Lung (tissue), 12 donors: ENCODE data around the gene USP47. TPM values are rescaled to one million over a fixed set of nuclear protein-coding genes. Genes with fewer than 3 reads are reported as not detected.

Source experiments
- ATAC-seq: fragments of 200-7000 bp; cut with Tn5 transposase; one replicate; pipeline ENCODE4 v1.9.1; 2020; ENCODE audit warnings: moderate number of reproducible peaks; ENCODE audit not compliant: insufficient read depth, low FRiP score
- DNase-seq, 3 donors: peaks; one replicate each; pipeline ENCODE4 v3.0.0-alpha.2; 2013 to 2017
- H3K27ac ChIP-seq, 2 donors: one replicate each; pipeline ENCODE4 v1.5.1; 2013; ENCODE audit warnings: mild to moderate bottlenecking in 2 of 2, moderate library complexity in 2 of 2, control low read depth in 1 of 2, inconsistent platforms in 1 of 2, low read depth in 1 of 2, low read length in 1 of 2
- H3K27me3 ChIP-seq, 3 donors: one replicate each; pipeline ENCODE4 v1.5.1; 2013; ENCODE audit warnings: low read length in 2 of 3; ENCODE audit not compliant: control insufficient read depth in 3 of 3, insufficient read depth in 3 of 3
- H3K36me3 ChIP-seq, 4 donors: one replicate each; pipeline ENCODE4 v1.5.1; 2013; ENCODE audit warnings: low read length in 4 of 4, mild to moderate bottlenecking in 1 of 4, moderate library complexity in 1 of 4; ENCODE audit not compliant: control insufficient read depth in 4 of 4, insufficient read depth in 4 of 4
- H3K4me1 ChIP-seq, 5 donors: one replicate each; pipeline ENCODE4 v1.5.1; 2013; ENCODE audit warnings: low read length in 5 of 5, mild to moderate bottlenecking in 2 of 5, moderate library complexity in 1 of 5; ENCODE audit not compliant: control insufficient read depth in 5 of 5, insufficient read depth in 5 of 5
- H3K4me3 ChIP-seq: one replicate; pipeline ENCODE4 v1.5.1; 2013; ENCODE audit warnings: mild to moderate bottlenecking, control low read depth, moderate library complexity
- H3K9ac ChIP-seq, 2 donors: one replicate each; pipeline ENCODE4 v1.5.1; 2013; ENCODE audit warnings: low read length in 2 of 2, control low read depth in 1 of 2; ENCODE audit not compliant: insufficient read depth in 1 of 2
- H3K9me3 ChIP-seq, 4 donors: one replicate each; pipeline ENCODE4 v1.5.1; 2013; ENCODE audit warnings: low read length in 3 of 4, mild to moderate bottlenecking in 1 of 4, moderate library complexity in 1 of 4; ENCODE audit not compliant: control insufficient read depth in 4 of 4, insufficient read depth in 3 of 4
- WGBS, 2 donors: extraction: QIAGEN DNeasy Blood & Tissue Kit; methylation state at CpG; one replicate each; pipeline ENCODE4 v1.1.7; 2013; 5-methylcytosine and 5-hydroxymethylcytosine counted together
- polyA plus RNA-seq, 2 donors: library from polyadenylated mRNA; stranded (reverse); fragments of 200-250 nt; gene quantifications; one replicate each; pipeline ENCODE4 v1.2.1, GENCODE V29; 2013
- total RNA-seq, 2 donors: library from RNA; depleted of rRNA in 1 of 2; stranded (reverse); fragments of >200 nt in 1 of 2; gene quantifications; one replicate each; pipeline ENCODE4 v1.2.1, GENCODE V29; 2014 to 2021
- TF ChIP-seq, protein P1 (sequence below): IDR thresholded peaks from 2 replicates; pipeline ENCODE4 v1.5.1; 2012; ENCODE audit warnings: mild to moderate bottlenecking; ENCODE audit errors: control extremely low read depth, extremely low read depth
- donor health status: control.
- donor health status: control.
- donor health status: Bipolar disorder and iron deficiency.
- donor health status: healthy.
- donor health status: DM: yes; HTN: yes; CAD: no.

The USP47 gene
- total and polyA plus RNA-seq, 4 donors: 20.4 to 183 (median 31.9) TPM

DNA sequence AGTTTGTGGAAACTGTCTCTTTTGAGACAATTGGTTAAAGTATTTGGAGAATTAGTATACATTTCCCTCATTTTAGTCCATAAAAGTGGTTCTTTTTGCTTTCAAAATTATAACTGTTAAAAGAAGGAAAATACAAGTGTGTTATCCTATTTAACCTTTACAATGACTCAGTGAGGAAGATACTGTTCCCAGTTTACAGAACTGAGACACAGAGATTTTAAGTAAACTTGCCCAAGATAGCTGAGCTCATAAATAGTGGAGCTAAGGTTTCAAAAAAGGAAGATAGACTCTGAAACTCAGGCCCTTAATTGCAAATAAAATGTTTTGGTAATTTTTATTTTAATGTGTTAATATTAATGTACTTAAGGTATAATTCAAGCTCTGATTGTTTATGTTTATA is 107.7 kb downstream of the USP47 start:
- TF ChIP-seq, protein P1, sequence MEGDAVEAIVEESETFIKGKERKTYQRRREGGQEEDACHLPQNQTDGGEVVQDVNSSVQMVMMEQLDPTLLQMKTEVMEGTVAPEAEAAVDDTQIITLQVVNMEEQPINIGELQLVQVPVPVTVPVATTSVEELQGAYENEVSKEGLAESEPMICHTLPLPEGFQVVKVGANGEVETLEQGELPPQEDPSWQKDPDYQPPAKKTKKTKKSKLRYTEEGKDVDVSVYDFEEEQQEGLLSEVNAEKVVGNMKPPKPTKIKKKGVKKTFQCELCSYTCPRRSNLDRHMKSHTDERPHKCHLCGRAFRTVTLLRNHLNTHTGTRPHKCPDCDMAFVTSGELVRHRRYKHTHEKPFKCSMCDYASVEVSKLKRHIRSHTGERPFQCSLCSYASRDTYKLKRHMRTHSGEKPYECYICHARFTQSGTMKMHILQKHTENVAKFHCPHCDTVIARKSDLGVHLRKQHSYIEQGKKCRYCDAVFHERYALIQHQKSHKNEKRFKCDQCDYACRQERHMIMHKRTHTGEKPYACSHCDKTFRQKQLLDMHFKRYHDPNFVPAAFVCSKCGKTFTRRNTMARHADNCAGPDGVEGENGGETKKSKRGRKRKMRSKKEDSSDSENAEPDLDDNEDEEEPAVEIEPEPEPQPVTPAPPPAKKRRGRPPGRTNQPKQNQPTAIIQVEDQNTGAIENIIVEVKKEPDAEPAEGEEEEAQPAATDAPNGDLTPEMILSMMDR: no peak
- Histone ChIP-seq H3K4me1 (peaks cover 0 to 14% (median 0%) of the 10 kb centered on the region in 5 donors), H3K27ac (no peak overlapping the region), H3K9ac (no peak overlapping the region), H3K27me3 (no peaks in the 10 kb centered on the region), H3K9me3 (no peaks in the 10 kb centered on the region), H3K4me3 (no peak overlapping the region), H3K36me3 (peaks cover 7 to 38% (median 27%) of the 10 kb centered on the region in 4 donors)
- ATAC-seq (no peak), DNase-seq (no peak)

DNA sequence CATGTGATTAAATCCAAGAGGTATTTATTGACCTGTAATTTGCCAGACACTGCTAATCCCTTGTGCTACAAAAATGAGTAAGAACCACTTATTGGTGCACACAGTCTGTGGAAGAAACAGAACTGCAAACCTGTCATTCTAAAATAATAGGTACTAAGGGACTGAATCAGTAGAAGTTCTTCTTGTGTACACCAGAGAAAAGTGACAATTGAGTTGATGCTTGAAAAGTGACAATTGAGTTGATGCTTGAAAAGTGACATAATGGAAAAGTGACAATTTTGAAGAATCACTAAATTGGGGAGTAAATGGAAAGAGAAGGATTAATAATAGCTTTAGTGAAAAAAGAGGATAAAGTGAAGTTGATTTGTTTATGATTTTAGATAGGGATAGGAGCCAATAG is 110.3 kb downstream of the USP47 start:
- DNase-seq: no peak

DNA sequence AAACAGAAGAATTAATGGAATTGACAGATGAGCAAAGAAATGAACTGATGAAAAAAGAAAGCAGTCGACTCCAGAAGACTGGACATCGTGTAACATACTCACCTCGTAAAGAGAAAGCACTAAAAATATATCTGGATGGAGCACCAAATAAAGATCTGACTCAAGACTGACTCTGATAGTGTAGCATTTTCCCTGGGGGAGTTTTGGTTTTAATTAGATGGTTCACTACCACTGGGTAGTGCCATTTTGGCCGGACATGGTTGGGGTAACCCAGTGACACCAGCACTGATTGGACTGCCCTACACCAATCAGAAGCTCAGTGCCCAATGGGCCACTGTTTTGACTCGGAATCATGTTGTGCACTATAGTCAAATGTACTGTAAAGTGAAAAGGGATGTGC is 114.2 kb downstream of the USP47 start:
- H3K9me3 ChIP-seq: no peaks in the 10 kb centered on the region
- no peaks in the 10 kb centered on the region for H3K27me3 ChIP-seq
- TF ChIP-seq, protein P1: no peak
- H3K36me3 ChIP-seq: peaks cover 8 to 54% (median 30%) of the 10 kb centered on the region in 4 donors
- no peak overlapping the region for H3K4me3 ChIP-seq
- no peak overlapping the region for H3K9ac ChIP-seq
- H3K4me1 ChIP-seq: peaks cover 0 to 2% (median 0%) of the 10 kb centered on the region in 5 donors
- WGBS, 2 donors: 96 to 97% methylated on average over 5 of the region's 5 CpGs
- DNase-seq: no peak
- ATAC-seq: no peak
- no peak overlapping the region for H3K27ac ChIP-seq

More for the DNA sequence above, 110.3 kb downstream of the USP47 start:
- no peak overlapping the region for H3K27ac ChIP-seq
- H3K27me3 ChIP-seq: no peaks in the 10 kb centered on the region
- H3K4me1 ChIP-seq: peaks cover 0 to 11% (median 0%) of the 10 kb centered on the region in 5 donors
- peaks cover 7 to 51% (median 39%) of the 10 kb centered on the region in 4 donors for H3K36me3 ChIP-seq
- H3K9me3 ChIP-seq: no peaks in the 10 kb centered on the region
- no peak overlapping the region for H3K9ac ChIP-seq
- TF ChIP-seq, protein P1: no peak
- ATAC-seq: no peak
- H3K4me3 ChIP-seq: no peak overlapping the region
